HL-60 (cell line): ENCODE results near the gene MAPK6.

Experiments
- DNase-seq, 2 experiments: peaks; one replicate each; pipeline ENCODE4 v3.0.0-alpha.2; 2010 to 2020; ENCODE audit warnings: low read depth in 1 of 2, low spot score in 1 of 2
- H3K27ac ChIP-seq: fragments of 250-450 bp; sonication (Bioruptor Pico); replicated peaks from 2 replicates; pipeline ENCODE4 v1.5.1; 2020; ENCODE audit warnings: mild to moderate bottlenecking, moderate library complexity
- H3K27me3 ChIP-seq: fragments of 250-450 bp; sonication (Bioruptor Pico); 2 replicates; pipeline ENCODE4 v1.5.1; 2021; ENCODE audit warnings: mild to moderate bottlenecking, moderate library complexity; ENCODE audit not compliant: insufficient read depth, poor library complexity, severe bottlenecking
- H3K4me3 ChIP-seq: replicated peaks from 2 replicates; pipeline ENCODE4 v1.5.1; 2011; ENCODE audit warnings: mild to moderate bottlenecking, control low read depth, low read length; ENCODE audit not compliant: insufficient read depth
- GABPA ChIP-seq: IDR thresholded peaks from 2 replicates; pipeline ENCODE4 v1.6.1; 2012; ENCODE audit warnings: low read depth
- POLR2AphosphoS5 ChIP-seq: IDR thresholded peaks from 2 replicates; pipeline ENCODE4 v1.6.1; 2012; ENCODE audit warnings: low read depth
- SPI1 ChIP-seq: IDR thresholded peaks from 2 replicates; pipeline ENCODE4 v1.6.1; 2012; ENCODE audit warnings: low read depth, mild to moderate bottlenecking, borderline replicate concordance
- TF ChIP-seq, protein P1 (sequence below): IDR thresholded peaks from one replicate; pipeline ENCODE4 v1.5.1; 2011; ENCODE audit warnings: low read length, control low read depth, inconsistent platforms; ENCODE audit not compliant: insufficient read depth
- TF ChIP-seq, protein P2 (sequence below): IDR thresholded peaks from 2 replicates; pipeline ENCODE4 v1.6.1; 2012; ENCODE audit warnings: low read depth; ENCODE audit not compliant: insufficient replicate concordance

Gene MAPK6

DNA sequence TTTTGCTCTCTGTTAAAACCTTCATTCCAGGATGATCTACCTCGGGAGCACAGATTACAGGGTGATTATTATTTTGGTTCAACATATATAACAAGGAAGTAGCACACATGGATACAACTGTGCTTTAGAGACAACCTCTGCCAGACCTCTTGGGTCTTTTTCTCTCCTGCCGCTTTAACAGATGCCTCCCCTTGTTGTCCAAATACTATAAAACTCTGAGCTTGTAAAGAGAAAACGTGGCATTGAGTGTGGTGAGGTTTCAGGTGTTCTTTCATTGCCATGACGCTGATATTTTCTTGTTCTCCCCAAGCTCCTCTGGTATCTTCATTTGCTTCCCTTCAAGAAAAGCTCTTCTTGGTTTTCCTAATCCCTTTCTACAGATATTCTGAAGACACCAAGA, 64.6 kb downstream of the MAPK6 start:
- no peak for DNase-seq
- no peak overlapping the region for H3K27ac ChIP-seq

DNA sequence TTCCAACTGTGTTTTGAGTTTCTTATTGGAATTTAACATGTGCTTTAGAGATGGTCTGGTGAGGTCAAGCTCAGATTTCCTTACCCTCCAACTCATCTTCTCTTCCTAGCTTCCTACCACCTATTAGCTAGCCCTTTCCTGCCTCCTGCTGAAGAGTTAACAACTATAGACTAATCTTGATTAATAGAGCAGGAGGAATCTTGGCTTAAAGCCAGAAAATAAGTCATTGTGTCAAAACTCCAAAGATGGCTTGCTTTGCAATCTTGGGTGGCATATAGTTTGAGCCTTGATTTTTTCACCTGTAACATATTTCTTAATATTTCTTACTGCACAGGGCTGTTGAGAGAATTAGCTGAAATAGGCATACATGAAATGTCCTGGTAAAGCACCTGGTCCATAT, 66.3 kb downstream of the MAPK6 start:
- Histone ChIP-seq H3K27me3 (no peaks in the 10 kb centered on the region), H3K27ac (no peak overlapping the region), H3K4me3 (no peak overlapping the region)
- DNase-seq, result no peak
- TF ChIP-seq SPI1, result no peak
- TF ChIP-seq, protein P1, sequence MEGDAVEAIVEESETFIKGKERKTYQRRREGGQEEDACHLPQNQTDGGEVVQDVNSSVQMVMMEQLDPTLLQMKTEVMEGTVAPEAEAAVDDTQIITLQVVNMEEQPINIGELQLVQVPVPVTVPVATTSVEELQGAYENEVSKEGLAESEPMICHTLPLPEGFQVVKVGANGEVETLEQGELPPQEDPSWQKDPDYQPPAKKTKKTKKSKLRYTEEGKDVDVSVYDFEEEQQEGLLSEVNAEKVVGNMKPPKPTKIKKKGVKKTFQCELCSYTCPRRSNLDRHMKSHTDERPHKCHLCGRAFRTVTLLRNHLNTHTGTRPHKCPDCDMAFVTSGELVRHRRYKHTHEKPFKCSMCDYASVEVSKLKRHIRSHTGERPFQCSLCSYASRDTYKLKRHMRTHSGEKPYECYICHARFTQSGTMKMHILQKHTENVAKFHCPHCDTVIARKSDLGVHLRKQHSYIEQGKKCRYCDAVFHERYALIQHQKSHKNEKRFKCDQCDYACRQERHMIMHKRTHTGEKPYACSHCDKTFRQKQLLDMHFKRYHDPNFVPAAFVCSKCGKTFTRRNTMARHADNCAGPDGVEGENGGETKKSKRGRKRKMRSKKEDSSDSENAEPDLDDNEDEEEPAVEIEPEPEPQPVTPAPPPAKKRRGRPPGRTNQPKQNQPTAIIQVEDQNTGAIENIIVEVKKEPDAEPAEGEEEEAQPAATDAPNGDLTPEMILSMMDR, result no peak
- no peak for TF ChIP-seq GABPA
- TF ChIP-seq, protein P2, sequence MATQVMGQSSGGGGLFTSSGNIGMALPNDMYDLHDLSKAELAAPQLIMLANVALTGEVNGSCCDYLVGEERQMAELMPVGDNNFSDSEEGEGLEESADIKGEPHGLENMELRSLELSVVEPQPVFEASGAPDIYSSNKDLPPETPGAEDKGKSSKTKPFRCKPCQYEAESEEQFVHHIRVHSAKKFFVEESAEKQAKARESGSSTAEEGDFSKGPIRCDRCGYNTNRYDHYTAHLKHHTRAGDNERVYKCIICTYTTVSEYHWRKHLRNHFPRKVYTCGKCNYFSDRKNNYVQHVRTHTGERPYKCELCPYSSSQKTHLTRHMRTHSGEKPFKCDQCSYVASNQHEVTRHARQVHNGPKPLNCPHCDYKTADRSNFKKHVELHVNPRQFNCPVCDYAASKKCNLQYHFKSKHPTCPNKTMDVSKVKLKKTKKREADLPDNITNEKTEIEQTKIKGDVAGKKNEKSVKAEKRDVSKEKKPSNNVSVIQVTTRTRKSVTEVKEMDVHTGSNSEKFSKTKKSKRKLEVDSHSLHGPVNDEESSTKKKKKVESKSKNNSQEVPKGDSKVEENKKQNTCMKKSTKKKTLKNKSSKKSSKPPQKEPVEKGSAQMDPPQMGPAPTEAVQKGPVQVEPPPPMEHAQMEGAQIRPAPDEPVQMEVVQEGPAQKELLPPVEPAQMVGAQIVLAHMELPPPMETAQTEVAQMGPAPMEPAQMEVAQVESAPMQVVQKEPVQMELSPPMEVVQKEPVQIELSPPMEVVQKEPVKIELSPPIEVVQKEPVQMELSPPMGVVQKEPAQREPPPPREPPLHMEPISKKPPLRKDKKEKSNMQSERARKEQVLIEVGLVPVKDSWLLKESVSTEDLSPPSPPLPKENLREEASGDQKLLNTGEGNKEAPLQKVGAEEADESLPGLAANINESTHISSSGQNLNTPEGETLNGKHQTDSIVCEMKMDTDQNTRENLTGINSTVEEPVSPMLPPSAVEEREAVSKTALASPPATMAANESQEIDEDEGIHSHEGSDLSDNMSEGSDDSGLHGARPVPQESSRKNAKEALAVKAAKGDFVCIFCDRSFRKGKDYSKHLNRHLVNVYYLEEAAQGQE, result no peak
- no peak for TF ChIP-seq POLR2AphosphoS5

More for the DNA sequence above, 64.6 kb downstream of the MAPK6 start:
- TF ChIP-seq GABPA, result no peak
- TF ChIP-seq, protein P2, result no peak
- TF ChIP-seq POLR2AphosphoS5, result no peak
- TF ChIP-seq, protein P1, result no peak
- no peak for TF ChIP-seq SPI1
- H3K27me3 ChIP-seq, result no peaks in the 10 kb centered on the region
- H3K4me3 ChIP-seq, result no peak overlapping the region

DNA sequence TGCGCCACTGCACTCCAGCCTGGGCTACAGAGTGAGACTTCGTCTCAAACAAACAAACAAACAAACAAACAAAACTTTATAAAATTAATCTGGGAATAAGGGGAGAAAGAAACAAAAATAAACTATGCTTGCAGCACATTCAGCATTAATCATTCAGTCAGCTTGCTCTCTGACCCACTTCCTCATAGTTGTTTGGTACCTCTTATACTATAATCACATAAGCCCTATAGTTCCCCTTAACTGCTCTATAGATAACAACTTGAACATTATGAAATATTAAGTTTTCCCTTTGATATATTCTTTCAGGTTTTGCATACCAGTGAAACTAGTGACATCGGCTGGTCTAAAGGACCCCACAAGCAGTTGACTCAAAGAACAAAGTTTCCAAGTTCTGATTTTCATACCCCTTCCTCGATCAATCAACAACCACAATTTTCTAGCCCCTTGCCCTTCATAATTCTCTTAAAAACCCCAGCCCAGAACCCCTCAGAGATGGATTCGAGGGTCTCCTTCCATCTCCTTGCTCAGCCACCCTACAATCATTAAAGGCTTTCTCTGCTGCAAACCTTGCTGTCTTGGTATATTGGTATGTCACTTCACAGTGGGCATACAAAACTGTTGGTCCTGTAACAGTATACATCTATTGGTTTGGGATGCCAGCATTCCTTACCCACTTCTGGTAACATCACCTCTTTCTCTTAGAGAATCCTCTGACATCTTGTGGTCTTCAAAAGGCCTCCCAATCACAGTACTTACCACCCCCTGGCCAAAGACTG, 67.2 kb downstream of the MAPK6 start:
- TF ChIP-seq SPI1, result peak; percentile 88
- TF ChIP-seq, protein P1, result no peak
- DNase-seq, result no peak
- H3K4me3 ChIP-seq, result no peak overlapping the region
- H3K27me3 ChIP-seq, result no peaks in the 10 kb centered on the region
- H3K27ac ChIP-seq, result no peak overlapping the region

DNA sequence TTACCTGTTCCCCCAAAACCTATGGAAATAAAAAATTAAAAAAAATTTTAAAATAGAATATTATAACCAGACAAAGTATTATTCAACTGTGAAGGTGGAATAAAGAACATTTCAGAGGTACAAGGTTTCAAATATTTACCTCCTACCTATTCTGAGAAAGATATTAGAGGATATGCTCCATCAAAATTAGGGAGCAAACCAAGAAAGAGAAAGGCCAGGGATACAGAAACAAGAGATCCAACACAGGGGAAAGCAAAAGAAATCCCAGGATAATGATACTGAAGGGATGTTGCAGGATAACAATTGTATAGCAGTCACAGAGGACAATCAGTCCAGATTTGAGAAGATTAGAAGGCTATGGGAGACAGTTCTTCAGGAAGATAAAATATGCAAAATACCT, 71.2 kb downstream of the MAPK6 start:
- H3K27ac ChIP-seq, result no peak overlapping the region
- H3K4me3 ChIP-seq, result no peak overlapping the region
- H3K27me3 ChIP-seq, result no peaks in the 10 kb centered on the region
- no peak for DNase-seq
- no peak for TF ChIP-seq GABPA
- TF ChIP-seq, protein P2, result no peak
- no peak for TF ChIP-seq SPI1
- TF ChIP-seq POLR2AphosphoS5, result no peak
- TF ChIP-seq, protein P1, result no peak
